Stimulated activated CD4-positive, alpha-beta T cell treated with anti-CD3 and anti-CD28 coated beads, Interleukin-2, amount 100 ng/mL, for 48 hours (primary cell): ENCODE data around the gene KIDINS220.
"Not testable (repeated sequence)": the region's sequence is repeated elsewhere in the genome, so short reads cannot be mapped to it uniquely, and the experiment has no call there.

Experiments used
- DNase-seq, 2 donors: peaks; one replicate each; pipeline ENCODE4 v3.0.0-alpha.2; 2020

KIDINS220 gene

GRCh38 chr2:8750221-8750620 is 87.2 kb downstream of the KIDINS220 start:
- DNase-seq = no peak

GRCh38 chr2:8743261-8743660 is 94.2 kb downstream of the KIDINS220 start:
- no peak for DNase-seq

GRCh38 chr2:8740136-8740535 is 97.3 kb downstream of the KIDINS220 start:
- DNase-seq = no peak

GRCh38 chr2:8737571-8738175 is 99.7 kb downstream of the KIDINS220 start:
- no peak for DNase-seq

- no peak for DNase-seq
These were observed 104.8 kb downstream of the KIDINS220 start for GRCh38 chr2:8732601-8733000.

- no peak for DNase-seq
These were observed 107.5 kb downstream of the KIDINS220 start for GRCh38 chr2:8729939-8730338.

- not testable (repeated sequence) for DNase-seq
These were observed 108.3 kb downstream of the KIDINS220 start for GRCh38 chr2:8729101-8729500.

GRCh38 chr2:8728305-8729015 is 109.0 kb downstream of the KIDINS220 start:
- DNase-seq = no peak

GRCh38 chr2:8725838-8726237 is 111.6 kb downstream of the KIDINS220 start:
- DNase-seq = no peak

GRCh38 chr2:8722986-8723385 is 114.4 kb downstream of the KIDINS220 start:
- DNase-seq = no peak

- no peak for DNase-seq
These were observed 116.0 kb downstream of the KIDINS220 start for GRCh38 chr2:8721410-8721809.

GRCh38 chr2:8720741-8721140 is 116.7 kb downstream of the KIDINS220 start:
- no peak for DNase-seq

GRCh38 chr2:8719528-8719927 is 117.9 kb downstream of the KIDINS220 start:
- no peak for DNase-seq

GRCh38 chr2:8714971-8715370 is 122.4 kb downstream of the KIDINS220 start:
- no peak for DNase-seq

- DNase-seq = no peak
These were observed 123.1 kb downstream of the KIDINS220 start for GRCh38 chr2:8714283-8714682.

GRCh38 chr2:8710951-8711350 is 126.5 kb downstream of the KIDINS220 start:
- DNase-seq = no peak

GRCh38 chr2:8709611-8710010 is 127.8 kb downstream of the KIDINS220 start:
- DNase-seq = no peak

- no peak for DNase-seq
These were observed 132.5 kb downstream of the KIDINS220 start for GRCh38 chr2:8704906-8705305.

- DNase-seq = no peak
These were observed 135.6 kb downstream of the KIDINS220 start for GRCh38 chr2:8701681-8702379.

GRCh38 chr2:8699839-8700238 is 137.6 kb downstream of the KIDINS220 start:
- DNase-seq = no peak

GRCh38 chr2:8697190-8697589 is 140.2 kb downstream of the KIDINS220 start:
- DNase-seq = no peak

- no peak for DNase-seq
These were observed 142.7 kb downstream of the KIDINS220 start for GRCh38 chr2:8694737-8695136.

- DNase-seq = peak in 1 of 2 donors; percentile 45
These were observed 144.1 kb downstream of the KIDINS220 start for GRCh38 chr2:8693157-8693821.

GRCh38 chr2:8692783-8693156 is 144.6 kb downstream of the KIDINS220 start:
- DNase-seq = no peak
